Vagina (tissue), 2 donors: ENCODE data around the gene NUP62. TPM values are rescaled to one million over a fixed set of nuclear protein-coding genes. Genes with fewer than 3 reads are reported as not detected.

Experiments
- DNase-seq, 2 donors: peaks; one replicate each; pipeline ENCODE4 v3.0.0-alpha.2; 2017; ENCODE audit errors: extremely low spot score in 2 of 2
- H3K27ac ChIP-seq: fragments of 200-600 bp; sonication (generic); one replicate; pipeline ENCODE4 v1.5.1; 2019
- H3K27me3 ChIP-seq: fragments of 200-600 bp; sonication (generic); one replicate; pipeline ENCODE4 v1.5.1; 2019
- H3K36me3 ChIP-seq, 2 donors: fragments of 200-600 bp; sonication (generic); one replicate each; pipeline ENCODE4 v1.5.1; 2017 to 2019
- H3K4me1 ChIP-seq: fragments of 200-600 bp; sonication (generic); one replicate; pipeline ENCODE4 v1.5.1; 2019
- H3K4me3 ChIP-seq, 2 donors: fragments of 200-600 bp; sonication (generic); 1 replicate in 1 of 2; 2 replicates in 1 of 2; pipeline ENCODE4 v1.5.1; 2016 to 2019
- H3K9me3 ChIP-seq: fragments of 200-600 bp; sonication (generic); one replicate; pipeline ENCODE4 v1.5.1; 2019
- CTCF ChIP-seq, 3 experiments: fragments of 450-650 bp in 2 of 3; fragments of 200-600 bp in 1 of 3; sonication (generic) in 1 of 3; IDR thresholded peaks; one replicate each; pipeline ENCODE4 v1.5.1; 2017 to 2019; ENCODE audit warnings: antibody characterized with exemption in 3 of 3, mild to moderate bottlenecking in 2 of 3, moderate library complexity in 2 of 3
- POLR2A ChIP-seq, 2 donors: fragments of 450-650 bp; IDR thresholded peaks; one replicate each; pipeline ENCODE4 v1.6.1; 2017; ENCODE audit warnings: antibody characterized with exemption in 2 of 2, mild to moderate bottlenecking in 2 of 2, moderate library complexity in 2 of 2
- POLR2AphosphoS5 ChIP-seq, 2 donors: sonication (generic); formaldehyde crosslinking; IDR thresholded peaks; one replicate each; pipeline ENCODE4 v1.9.0; 2017; ENCODE audit warnings: antibody characterized with exemption in 2 of 2, mild to moderate bottlenecking in 2 of 2, low read depth in 1 of 2; ENCODE audit not compliant: insufficient read depth in 1 of 2
- intact Hi-C: fragments of 100-400 bp; cut with DNase I; formaldehyde crosslinking; loops from one replicate; pipeline ENCODE4 v1.15.1; 2023
- total RNA-seq: library from RNA; depleted of rRNA; stranded (reverse); fragments of >200 nt; gene quantifications from one replicate; pipeline ENCODE4 v1.2.3, GENCODE V29; 2016

NUP62 gene
- total RNA-seq, 1 donor from 2014 or later = 38.5 TPM

GRCh38 chr19:49876422-49877019 lies 52.8 kb downstream of the NUP62 start:
- no peaks in the 10 kb centered on the region for H3K9me3 ChIP-seq
- H3K27ac ChIP-seq = peak overlapping the region; percentile 99
- peak; percentile 34 to 74 for TF ChIP-seq POLR2AphosphoS5 (IDR thresholded peaks at IDR 0.05; ENCODE audit: insufficient read depth in 1 of 2, low read depth in 1 of 2)
- peak in 1 of 2 donors; percentile 1 for TF ChIP-seq POLR2A (IDR thresholded peaks at IDR 0.05)
- no peak for TF ChIP-seq CTCF (IDR thresholded peaks at IDR 0.05)
- peaks cover 0 to 27% of the 10 kb centered on the region in 2 donors for H3K36me3 ChIP-seq
- H3K27me3 ChIP-seq = no peaks in the 10 kb centered on the region
- peak overlapping the region; percentile 80 to 98 for H3K4me3 ChIP-seq
- peaks cover 32% of the 10 kb centered on the region for H3K4me1 ChIP-seq
- intact Hi-C loops = loop anchor here (5.0 kb wide), 1 partner anchor 109 kb away; the partner anchor contains the start of gene AP2A1
- DNase-seq = peak in 1 of 2 donors; percentile 99

- H3K4me1 ChIP-seq = peaks cover 34% of the 10 kb centered on the region
- H3K27ac ChIP-seq = peak overlapping the region; percentile 99
- H3K4me3 ChIP-seq = peak overlapping the region; percentile 80 to 98
- no peaks in the 10 kb centered on the region for H3K27me3 ChIP-seq
- H3K9me3 ChIP-seq = no peaks in the 10 kb centered on the region
- H3K36me3 ChIP-seq = peaks cover 0 to 21% of the 10 kb centered on the region in 2 donors
- DNase-seq = peak in 1 of 2 donors; percentile 94
- intact Hi-C loops = loop anchor here (5.0 kb wide), 1 partner anchor 109 kb away; the partner anchor contains the start of gene AP2A1
- TF ChIP-seq POLR2AphosphoS5 (IDR thresholded peaks at IDR 0.05; ENCODE audit: insufficient read depth in 1 of 2, low read depth in 1 of 2) (peak in 1 of 2 donors; percentile 36), CTCF (IDR thresholded peaks at IDR 0.05) (no peak), POLR2A (IDR thresholded peaks at IDR 0.05) (peak in 1 of 2 donors; percentile 4)
Observed at GRCh38 chr19:49875857-49876421, 53.4 kb downstream of the NUP62 start.

GRCh38 chr19:49875177-49875576 lies 54.1 kb downstream of the NUP62 start:
- TF ChIP-seq POLR2AphosphoS5 (IDR thresholded peaks at IDR 0.05; ENCODE audit: insufficient read depth in 1 of 2, low read depth in 1 of 2) = no peak
- TF ChIP-seq CTCF (IDR thresholded peaks at IDR 0.05) = no peak
- TF ChIP-seq POLR2A (IDR thresholded peaks at IDR 0.05) = no peak
- intact Hi-C loops = loop anchor here (5.0 kb wide), 1 partner anchor 108 kb away; the partner anchor contains the start of gene AP2A1
- no peaks in the 10 kb centered on the region for H3K9me3 ChIP-seq
- H3K4me3 ChIP-seq = peak overlapping the region; percentile 80 to 98
- no peaks in the 10 kb centered on the region for H3K27me3 ChIP-seq
- H3K4me1 ChIP-seq = peaks cover 41% of the 10 kb centered on the region
- H3K36me3 ChIP-seq = peaks cover 0 to 14% of the 10 kb centered on the region in 2 donors
- H3K27ac ChIP-seq = peak overlapping the region; percentile 99
- no peak for DNase-seq

GRCh38 chr19:49874503-49875157 lies 54.7 kb downstream of the NUP62 start:
- Histone ChIP-seq H3K27ac (peak overlapping the region; percentile 99), H3K9me3 (no peaks in the 10 kb centered on the region), H3K4me3 (no peak overlapping the region), H3K27me3 (no peaks in the 10 kb centered on the region), H3K4me1 (peaks cover 46% of the 10 kb centered on the region), H3K36me3 (peaks cover 0 to 8% of the 10 kb centered on the region in 2 donors)
- intact Hi-C loops = loop anchor here (5.0 kb wide), 1 partner anchor 107 kb away; the partner anchor contains the start of gene AP2A1
- TF ChIP-seq CTCF (IDR thresholded peaks at IDR 0.05) (no peak), POLR2A (IDR thresholded peaks at IDR 0.05) (no peak), POLR2AphosphoS5 (IDR thresholded peaks at IDR 0.05; ENCODE audit: insufficient read depth in 1 of 2, low read depth in 1 of 2) (no peak)
- no peak for DNase-seq
